HG03521 (cell line): ENCODE data around the gene FAM174C.

Source experiments
- ATAC-seq: cut with Tn5 transposase; IDR thresholded peaks from one replicate; pipeline ENCODE4 v1.9.1; 2021; ENCODE audit warnings: mild to moderate bottlenecking, moderate library complexity; ENCODE audit not compliant: unreplicated experiment

FAM174C gene

DNA sequence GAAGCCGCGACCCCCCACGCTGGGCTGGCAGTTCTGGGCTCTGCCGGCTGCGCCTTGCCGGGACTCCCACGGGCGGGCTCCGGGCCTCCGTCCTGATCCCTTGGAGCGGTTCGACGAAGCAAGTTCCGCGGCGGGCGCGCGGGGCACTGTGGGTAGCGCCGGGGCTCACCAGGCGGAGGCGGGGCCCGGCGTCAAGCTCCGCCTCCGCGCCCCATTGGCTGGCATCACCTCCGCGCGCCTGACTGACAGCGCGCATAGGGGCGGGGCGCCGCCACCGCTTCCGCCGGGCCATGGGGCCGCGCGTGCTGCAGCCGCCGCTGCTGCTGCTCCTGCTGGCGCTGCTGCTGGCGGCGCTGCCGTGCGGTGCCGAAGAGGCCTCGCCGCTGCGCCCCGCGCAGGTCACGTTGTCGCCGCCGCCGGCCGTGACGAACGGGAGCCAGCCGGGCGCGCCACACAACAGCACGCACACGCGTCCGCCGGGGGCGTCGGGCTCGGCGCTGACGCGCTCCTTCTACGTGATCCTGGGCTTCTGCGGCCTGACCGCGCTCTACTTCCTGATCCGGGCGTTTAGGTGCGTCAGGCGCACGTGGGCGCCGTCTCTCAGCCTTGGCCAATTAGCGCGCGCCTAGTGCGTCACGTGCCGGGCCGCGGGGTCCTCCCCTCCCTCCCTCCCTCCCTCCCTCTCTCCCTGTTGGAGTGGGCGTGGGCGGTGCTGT is at the start of gene FAM174C:
Gene FAM174C, plus strand, starts transcription at position 271 of the 716 bp plus-strand sequence. Its CDS starts 20 bp downstream, at position 291.
- ATAC-seq, result peak; percentile 74

DNA sequence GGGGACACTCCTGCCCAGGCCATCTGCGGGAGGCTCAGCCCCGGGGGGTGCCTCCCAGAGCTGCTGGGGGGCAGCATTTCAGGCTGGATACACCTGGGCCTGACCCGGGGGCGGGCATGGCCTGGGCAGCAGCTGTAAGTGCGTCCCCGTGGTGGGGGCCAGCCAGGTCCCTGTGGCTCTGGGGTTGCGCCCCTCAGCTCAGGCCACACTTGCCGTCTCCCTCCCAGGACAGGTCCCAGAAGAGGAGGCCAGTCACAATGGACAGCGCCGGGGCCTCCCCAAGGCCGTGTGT is 49.2 kb upstream of the FAM174C start:
- no peak for ATAC-seq

DNA sequence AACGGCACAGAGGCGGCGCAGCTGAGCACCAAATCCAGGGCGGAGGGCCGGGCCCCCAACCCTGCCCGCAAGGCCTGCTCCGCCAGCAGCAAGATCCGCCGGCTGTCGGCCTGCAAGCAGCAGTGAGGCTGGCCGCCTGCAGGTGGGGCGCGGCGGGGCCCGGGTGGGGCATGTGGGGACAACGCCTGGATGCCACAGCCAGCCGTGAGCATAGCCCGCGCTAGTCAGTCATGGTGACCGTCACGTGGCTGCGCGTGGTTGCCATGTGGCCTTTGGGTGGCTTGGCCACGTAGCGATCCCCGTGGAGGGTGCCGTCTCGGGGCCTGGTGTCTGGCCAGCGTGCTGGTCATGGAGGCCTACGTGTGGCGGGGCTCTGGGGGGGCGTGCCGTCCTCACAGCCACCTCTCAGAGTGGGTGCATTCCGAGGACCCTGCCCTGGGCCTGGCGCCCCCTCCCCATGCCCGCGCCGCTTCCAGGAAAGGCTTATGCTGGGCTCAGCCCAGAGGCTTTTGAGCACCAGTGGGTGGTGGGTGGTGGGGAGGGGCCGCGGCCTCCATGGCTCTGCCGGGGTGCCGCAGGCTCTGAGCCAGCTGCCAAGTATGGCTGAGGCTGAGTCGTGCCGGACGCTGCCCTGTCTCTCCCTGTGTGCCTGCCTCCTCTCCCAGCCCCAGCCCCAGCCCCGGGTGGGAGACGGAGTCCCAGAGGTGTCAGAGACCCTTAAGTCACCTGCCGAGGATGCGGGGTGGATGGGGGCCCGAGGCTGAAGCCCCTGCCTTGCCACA is 48.6 kb upstream of the FAM174C start:
- ATAC-seq, result no peak

DNA sequence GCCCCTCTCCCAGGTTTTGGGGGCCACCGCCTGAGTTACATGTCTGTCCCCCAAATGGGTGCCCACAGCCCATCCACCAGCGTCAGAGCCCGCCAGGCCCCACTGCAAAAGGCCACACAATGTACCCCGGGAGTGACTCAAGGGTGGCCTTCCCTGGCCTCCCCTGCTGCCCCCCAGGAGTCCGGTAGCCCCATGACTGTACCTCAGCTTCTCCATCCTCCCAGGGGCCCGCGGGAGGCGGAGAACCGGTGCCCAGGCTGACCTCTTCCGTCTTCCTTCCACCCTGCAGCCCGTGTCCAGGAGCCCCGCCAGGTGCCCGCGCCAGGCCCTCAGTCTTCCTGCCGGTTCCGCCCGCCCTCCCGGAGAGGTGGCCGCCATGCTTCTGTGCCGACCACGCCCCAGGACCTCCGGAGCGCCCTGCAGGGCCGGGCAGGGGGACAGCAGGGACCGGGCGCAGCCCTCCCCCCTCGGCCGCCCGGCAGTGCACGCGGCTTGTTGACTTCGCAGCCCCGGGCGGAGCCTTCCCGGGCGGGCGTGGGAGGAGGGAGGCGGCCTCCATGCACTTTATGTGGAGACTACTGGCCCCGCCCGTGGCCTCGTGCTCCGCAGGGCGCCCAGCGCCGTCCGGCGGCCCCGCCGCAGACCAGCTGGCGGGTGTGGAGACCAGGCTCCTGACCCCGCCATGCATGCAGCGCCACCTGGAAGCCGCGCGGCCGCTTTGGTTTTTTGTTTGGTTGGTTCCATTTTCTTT is 47.9 kb upstream of the FAM174C start:
- no peak for ATAC-seq

DNA sequence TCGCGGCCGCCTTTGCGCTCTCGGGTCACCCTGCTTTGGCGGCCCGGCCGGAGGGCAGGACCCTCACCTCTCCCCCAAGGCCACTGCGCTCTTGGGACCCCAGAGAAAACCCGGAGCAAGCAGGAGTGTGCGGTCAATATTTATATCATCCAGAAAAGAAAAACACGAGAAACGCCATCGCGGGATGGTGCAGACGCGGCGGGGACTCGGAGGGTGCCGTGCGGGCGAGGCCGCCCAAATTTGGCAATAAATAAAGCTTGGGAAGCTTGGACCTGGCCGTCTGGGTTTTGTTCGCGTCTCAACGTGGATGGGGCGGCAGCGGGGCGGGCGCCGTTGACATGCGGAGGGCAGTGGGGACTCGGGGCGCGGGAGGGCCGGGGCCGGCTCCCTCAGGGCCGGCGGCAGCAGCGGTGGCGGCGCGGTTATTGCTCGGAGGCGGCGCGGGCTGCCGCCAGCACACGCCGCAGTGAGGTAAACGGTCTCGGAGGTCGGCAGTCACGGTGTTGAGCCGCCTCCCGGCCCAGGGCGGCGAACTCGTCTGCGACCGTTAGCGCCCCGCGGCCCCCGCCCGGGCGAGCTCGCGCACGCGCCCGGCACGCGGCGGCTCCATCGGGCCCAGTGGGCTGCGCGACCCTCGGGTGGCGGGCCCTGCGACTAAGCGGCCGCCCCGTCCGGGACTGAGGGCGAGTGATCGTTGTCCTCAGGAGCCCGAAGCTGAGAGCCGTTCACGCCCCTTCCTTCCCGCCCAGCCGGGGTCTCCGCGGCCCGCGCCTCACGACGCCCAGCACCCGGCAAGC is 47.0 kb upstream of the FAM174C start:
- ATAC-seq, result no peak

DNA sequence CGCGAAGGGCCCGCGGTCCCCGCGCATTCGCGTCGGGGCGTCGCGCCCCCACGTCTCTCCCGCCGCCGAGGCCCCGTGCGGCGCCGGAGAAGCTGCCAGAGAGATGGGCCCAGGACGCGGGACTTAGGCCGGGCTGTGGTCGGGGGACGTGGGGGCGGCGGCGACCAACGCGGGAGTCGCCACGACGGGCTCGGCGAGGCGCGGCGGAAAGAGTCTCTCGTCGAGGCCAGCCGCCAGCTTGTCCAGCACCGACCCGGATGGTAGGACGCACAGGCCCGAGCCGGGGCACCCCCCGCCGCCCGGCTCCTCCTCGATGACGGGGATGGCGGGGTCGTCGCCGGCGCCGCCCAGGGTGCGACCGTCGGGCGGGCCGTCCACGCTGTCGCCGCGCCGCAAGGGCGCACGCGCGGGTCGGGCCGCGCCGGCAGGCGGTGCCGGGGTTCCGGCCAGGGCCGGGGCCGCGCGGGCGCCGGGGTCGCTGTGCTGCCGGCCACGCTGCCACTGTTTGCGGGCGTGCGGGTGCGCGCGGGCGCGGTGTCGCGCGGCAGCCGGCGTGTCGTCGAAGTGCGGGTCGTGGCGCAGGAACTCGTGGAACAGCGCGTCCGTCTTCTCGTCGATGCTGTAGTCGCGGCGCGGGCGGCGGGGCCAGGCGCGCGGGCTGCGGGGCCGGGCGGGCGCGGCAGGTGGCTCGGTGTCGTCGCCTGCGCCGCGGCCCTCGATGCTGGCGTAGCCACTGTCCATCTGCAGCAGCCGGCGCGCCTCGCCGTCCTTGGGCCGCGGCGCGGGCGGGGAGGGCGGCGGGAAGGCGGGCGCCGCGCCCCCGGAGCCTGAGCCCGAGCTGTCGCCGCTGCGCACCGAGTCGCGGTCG is 46.0 kb upstream of the FAM174C start:
- no peak for ATAC-seq

DNA sequence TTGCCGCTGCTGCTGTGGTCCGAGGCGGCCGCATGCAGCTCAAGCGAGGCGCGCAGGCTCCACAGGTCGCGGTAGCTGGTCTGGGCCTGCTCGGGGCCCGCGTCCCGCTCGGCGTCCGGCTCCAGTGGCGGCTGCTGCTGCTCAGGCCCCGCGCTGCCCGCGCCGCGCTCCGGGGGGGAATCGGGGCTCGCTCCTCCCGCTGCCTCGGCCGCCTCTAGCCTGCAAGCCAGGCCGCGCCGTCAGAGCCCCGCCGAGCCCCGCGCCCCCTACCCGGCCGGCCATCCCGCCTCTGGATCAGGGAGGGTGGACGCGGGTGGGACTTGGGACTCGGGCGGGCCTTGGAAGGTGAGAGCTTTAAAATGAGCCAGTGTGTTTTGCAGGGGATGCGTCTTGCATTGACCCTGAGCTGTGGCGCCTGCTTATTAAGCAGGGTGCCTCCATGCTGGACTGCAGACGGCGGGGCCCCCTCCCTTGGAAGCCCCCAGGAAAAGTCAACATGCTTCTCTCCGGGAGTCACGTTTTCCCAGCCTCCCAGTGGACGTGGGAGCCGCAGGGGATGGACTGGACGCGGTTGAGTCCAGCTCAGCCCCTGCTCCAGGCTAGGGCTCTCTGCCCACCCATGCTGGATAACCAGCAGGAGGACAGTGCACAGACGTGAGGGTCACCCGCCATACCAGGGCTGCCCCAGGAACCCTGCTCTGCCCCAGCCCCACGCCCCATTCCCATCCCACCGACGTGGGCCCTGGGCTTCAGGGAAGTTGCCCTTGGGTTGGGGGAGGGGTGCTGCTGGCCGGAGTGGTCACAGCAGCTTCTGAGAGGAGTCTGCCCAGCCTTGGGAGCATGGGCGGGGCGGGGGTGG is 45.2 kb upstream of the FAM174C start:
- ATAC-seq, result no peak

DNA sequence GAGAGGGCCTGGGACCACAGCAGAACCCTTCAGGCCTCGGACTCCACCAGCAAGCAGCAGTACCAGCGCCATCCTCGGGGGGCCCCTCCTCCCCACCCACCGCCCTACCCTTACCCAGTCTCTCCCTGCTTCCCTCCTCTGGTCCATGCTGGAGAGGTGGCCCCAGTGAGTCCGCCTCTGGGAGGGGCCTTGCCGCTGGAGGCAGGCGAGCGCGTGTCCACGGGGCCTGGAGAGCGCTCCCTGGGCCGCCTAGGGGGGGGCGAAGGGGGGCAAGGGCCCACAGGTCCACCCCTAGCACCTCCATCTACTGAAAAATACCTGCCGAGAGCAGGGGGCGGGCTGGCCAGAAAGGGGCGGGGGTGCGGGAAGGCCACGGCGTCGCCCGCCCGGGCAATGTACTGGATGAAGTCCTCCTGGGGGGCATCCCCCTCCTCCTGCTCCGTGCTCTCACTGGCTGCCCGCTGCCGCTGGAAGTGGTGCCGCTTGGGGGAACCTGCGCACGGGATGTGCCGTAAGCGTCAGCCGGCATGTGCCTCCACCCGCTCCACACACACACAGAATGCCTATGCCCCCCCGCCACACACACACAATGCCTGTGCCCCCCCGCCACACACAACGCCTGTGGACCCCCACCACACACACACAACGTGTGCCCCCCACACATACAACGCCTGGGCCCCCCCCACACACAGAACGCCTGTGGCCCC is 44.4 kb upstream of the FAM174C start:
- no peak for ATAC-seq

DNA sequence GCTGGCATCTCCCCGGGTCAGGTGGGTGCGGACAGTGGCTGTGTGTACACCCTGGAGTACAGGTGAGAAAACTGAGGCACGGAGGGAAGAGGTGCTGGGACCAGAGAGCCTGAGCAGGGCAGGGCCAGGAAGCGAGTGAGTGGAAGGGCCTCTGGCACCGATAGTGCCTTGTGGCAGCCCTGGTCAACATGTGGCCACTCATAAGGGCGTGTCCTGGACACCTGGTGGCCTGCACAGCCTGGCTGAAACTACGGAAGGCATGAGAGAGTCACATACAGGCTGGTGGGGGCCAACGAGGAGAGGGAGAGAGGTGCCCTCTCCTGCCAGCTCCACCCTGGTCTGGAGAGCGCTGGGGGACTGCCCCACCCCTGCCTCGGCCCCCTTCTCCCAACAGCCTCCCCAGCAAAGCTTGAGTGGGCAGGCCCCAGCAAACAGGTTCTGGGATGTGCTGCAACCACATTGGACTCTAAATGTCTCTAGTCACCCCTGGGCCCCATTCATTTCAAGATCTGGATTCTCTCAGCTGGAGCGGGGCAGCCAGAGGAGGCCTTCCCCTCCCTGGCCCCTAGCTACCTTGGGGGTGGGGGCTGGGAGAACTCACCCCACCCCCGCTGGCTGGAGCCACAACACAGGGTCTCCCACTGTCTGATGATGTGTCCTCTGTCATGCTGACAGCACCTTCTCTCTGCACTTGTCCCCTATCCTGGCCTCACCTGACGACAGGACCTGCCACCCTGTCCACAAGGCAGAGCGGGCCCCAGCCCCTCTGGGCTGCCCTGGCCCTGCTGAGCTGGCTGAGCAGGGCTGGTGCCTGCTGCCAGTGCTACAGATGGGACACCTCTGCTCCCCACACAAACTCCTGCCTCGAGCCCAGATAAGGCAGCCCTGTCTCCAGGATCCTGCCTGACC is 43.3 kb upstream of the FAM174C start:
- ATAC-seq, result no peak

DNA sequence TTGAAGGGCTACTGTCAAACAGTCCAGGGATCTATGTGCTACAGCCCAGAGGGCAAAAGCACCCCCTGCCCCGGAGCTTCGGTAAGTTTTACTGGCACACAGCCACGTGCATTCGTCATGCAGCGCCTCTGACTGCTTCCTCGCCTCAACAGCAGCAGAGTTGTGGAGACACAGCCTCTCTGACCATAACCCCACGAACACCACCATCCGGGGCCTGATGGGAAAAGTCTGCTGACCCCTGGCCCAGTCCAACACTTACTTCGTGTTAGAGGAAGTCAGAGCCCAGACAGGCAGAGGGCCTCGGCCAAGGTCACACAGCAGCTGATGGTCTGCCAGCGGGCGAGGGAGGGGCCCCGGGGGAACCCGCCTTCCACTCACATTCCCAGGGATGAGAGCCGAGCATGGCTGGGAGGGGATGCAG is 42.7 kb upstream of the FAM174C start:
- no peak for ATAC-seq

DNA sequence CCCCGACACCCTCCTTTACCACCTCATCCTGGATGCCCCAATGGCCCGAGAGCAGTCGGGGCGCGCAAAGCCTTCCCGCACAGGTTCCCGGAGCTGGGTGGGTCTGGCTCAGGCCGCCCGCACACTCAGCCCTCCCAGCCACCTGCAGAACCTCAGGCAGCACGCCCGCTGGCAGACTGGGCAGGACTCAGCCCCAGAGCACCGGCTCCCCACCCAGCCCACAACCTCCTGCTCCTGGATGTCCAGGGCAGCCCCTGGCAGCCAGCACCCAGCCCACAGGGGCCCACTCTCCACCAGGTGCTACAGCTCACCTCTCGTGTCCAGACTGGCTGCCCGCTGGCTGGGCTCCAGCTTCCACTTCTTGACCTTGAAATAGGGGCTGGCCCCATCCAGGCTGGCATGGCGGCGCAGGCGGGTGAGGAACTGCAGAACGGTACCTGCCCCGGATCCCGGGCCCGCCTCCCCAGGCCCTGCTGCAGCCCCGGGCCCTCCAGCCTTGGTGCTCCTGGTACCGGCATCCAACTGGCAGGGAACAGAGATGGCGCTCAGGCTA is 42.1 kb upstream of the FAM174C start:
- no peak for ATAC-seq

DNA sequence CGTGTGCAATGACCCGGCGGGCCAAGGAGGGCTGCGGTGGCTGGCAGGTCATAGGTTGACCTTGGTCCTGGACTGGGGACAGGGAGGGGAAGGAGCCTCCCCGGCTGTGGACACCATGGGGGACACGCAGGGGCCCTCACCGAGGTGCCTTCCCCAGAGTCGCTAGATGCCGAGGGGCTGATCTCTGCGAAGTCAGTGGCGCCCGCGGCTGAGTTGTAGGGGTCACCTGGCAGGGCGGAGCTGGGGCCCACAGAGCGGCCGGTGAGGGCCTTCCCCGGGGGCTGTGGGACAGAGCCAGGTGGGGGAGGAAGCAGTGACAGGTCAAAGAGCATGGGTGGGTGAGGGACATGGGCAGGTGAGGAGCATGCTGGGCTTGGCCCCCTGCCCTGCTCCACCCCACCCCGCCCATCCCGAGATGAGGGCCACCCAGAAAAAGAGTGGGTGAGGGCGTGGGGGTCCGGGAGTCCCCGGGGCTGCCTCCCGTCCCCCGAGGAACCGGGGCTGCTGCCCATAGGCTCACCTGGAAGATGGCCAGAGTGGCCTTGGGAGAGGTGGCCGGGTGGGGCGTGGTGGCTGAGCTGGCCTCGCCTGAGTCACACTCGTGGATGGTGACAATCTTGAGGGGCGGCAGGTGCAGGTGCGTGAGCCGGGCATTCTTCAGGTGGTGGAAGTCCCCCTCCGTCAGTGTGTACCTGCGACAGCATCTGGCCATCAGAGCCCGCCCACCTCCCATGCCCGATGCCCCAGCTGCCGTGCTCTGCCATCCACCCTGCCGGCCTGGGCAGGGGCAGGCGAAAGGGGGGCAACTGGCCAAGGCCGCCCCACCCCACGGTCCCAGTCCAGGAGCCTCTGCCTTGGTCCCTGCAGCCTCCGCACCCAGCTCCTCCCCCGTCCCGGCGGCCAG is 41.0 kb upstream of the FAM174C start:
- ATAC-seq, result no peak

DNA sequence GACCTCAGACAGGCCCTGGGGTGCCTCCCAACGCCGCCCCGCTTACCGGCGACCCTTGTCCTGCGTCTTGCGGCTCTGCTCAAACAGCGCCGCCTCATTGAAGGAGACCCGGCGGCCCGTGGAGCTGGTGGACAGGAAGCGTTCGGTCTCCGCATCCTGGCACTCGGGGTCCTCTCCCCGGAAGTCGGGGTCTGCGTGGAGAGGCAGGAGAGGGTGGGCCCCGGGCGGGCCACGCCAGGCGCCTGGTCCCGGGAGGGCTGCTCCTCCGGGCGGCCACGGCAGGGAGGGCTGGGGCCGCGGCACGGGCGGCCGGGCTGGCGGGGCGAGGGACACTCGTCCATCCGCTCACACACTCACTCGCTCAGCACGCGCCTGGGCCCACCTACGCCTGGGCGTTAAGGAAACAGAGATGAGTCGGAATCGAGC is 40.4 kb upstream of the FAM174C start:
- no peak for ATAC-seq

DNA sequence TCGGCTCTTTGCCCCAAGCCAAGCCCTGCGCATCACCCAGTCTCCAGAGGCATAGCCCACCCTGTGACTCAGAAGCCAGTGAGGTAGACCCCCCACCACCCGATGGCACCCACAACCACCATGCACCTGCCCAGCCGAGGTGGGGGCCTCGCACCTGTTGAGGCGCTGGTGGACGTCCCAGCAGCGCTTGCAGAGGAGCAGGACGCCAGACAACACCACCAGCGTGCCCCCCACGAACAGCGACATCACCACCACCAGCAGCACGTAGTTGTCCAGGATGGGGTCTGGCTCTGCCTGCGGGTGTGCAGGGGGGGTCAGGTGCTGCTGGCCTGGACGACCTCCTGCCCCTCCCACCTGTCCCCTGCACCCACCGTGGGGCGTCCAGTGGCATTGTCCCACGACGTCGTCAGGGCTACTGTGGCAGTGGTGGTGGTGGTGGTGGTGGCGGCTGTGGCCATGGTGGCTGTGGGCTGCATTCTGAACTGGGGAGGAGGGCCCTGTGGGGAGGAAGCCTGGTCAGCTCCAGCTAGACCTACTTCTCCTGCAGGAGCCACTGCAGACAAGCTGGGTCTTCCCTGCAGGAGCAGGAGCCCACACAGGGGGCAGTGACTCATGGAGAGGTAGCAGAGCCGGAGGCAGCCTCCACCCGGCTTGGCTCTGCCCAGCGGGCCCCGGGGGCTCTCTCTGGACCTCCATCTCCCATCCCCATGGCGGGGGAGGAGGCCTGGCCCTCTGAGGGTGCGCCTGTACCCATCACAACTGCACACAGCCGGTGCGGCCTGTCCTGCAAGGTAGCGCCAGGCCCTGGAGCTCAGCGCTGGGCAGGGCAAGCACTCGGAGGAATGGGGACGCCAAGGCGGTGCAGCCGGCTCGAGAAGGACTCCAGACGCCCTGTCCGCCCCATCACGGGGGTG is 39.4 kb upstream of the FAM174C start:
- no peak for ATAC-seq

DNA sequence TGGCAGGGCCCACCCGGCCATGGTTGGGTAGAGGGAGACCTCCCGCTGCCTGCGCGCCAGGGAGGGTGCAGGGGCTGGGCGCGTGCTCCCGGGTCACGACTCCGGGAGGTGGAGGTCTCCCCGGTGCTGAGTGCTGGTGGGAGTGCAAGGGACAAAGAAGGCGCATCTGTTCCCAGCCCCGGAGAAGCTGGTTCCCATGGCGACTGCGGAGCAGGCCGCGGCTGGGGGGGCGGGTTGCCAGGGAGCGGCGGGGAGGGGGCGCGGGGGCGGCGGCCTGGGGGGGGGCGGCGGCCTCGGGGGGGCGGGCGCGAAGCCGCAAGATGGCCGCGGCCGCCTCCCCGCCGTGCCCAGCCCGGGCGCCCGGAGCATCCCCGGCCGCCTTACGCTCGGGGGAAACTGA is 38.8 kb upstream of the FAM174C start:
- no peak for ATAC-seq
